Natural killer cell (primary cell): ENCODE data around the gene VPS52. TPM values are rescaled to one million over a fixed set of nuclear protein-coding genes. Genes with fewer than 3 reads are reported as not detected.

ENCODE experiments used
- ATAC-seq, 3 donors: fragments of 150-1000 bp in 2 of 3; fragments of 200-7000 bp in 1 of 3; cut with Tn5 transposase; 1 replicate in 1 of 3; 2 replicates in 2 of 3; pipeline ENCODE4 v1.10.0; 2021; ENCODE audit warnings: mild to moderate bottlenecking in 2 of 3, moderate library complexity in 2 of 3
- DNase-seq, 2 donors: peaks; one replicate each; pipeline versions ENCODE4 v3.0.0 to v3.0.0-alpha.2; 2013 to 2021; ENCODE audit warnings: mixed read lengths in 1 of 2
- H3K27ac ChIP-seq: one replicate; pipeline ENCODE4 v1.5.1; 2013; ENCODE audit warnings: mild to moderate bottlenecking, low read length
- H3K27me3 ChIP-seq: one replicate; pipeline ENCODE4 v1.6.1; 2013; ENCODE audit warnings: low read length; ENCODE audit not compliant: control insufficient read depth, insufficient read depth
- H3K36me3 ChIP-seq: one replicate; pipeline ENCODE4 v1.6.1; 2013; ENCODE audit warnings: low read length; ENCODE audit not compliant: control insufficient read depth, insufficient read depth
- H3K4me1 ChIP-seq: one replicate; pipeline ENCODE4 v1.6.1; 2013; ENCODE audit warnings: low read length; ENCODE audit not compliant: control insufficient read depth, insufficient read depth
- H3K4me3 ChIP-seq: one replicate; pipeline ENCODE4 v1.5.1; 2013; ENCODE audit warnings: low read length
- H3K9me3 ChIP-seq: one replicate; pipeline ENCODE4 v1.6.1; 2013; ENCODE audit warnings: low read length; ENCODE audit not compliant: control insufficient read depth, insufficient read depth
- H3K27ac Mint-ChIP-seq, 2 donors: one replicate each; pipeline ENCODE4 v1.8.0; 2022; ENCODE audit warnings: mild to moderate bottlenecking in 2 of 2, mixed read lengths in 2 of 2, moderate library complexity in 1 of 2
- H3K27me3 Mint-ChIP-seq, 2 donors: one replicate each; pipeline ENCODE4 v1.8.0; 2022; ENCODE audit warnings: low read depth in 2 of 2, mixed read lengths in 2 of 2
- H3K36me3 Mint-ChIP-seq: one replicate; pipeline ENCODE4 v1.8.0; 2022; ENCODE audit warnings: mixed read lengths
- H3K4me1 Mint-ChIP-seq, 2 donors: one replicate each; pipeline ENCODE4 v1.8.0; 2022; ENCODE audit warnings: mixed read lengths in 2 of 2
- H3K4me3 Mint-ChIP-seq: one replicate; pipeline ENCODE4 v1.8.0; 2022; ENCODE audit warnings: mild to moderate bottlenecking, moderate library complexity, mixed read lengths
- H3K9me3 Mint-ChIP-seq, 2 donors: one replicate each; pipeline ENCODE4 v1.8.0; 2022; ENCODE audit warnings: mixed read lengths in 2 of 2
- CTCF ChIP-seq: fragments of 200-600 bp; IDR thresholded peaks from one replicate; pipeline ENCODE4 v1.8.0; 2022; ENCODE audit warnings: antibody characterized with exemption
- WGBS: methylation state at CpG from one replicate; pipeline ENCODE4 v1.1.7; 2013; ENCODE audit warnings: missing lambda C conversion rate; ENCODE audit not compliant: insufficient coverage; 5-methylcytosine and 5-hydroxymethylcytosine counted together
- intact Hi-C: fragments of 100-400 bp; cut with micrococcal nuclease; formaldehyde crosslinking; loops from one replicate; pipeline ENCODE4 v1.14.2; 2022
- total RNA-seq, 4 donors: library from RNA; stranded (reverse); fragments of 120-200 nt in 1 of 4; gene quantifications; one replicate each; pipeline versions ENCODE4 v1.2.3 to v1.2.4, GENCODE V29; 2013 to 2022

The VPS52 gene
- total RNA-seq, 3 donors from 2014 or later (not counting 1 experiment from before 2014, with no cell fraction given): 98.0 to 112 (median 99.4) TPM

DNA sequence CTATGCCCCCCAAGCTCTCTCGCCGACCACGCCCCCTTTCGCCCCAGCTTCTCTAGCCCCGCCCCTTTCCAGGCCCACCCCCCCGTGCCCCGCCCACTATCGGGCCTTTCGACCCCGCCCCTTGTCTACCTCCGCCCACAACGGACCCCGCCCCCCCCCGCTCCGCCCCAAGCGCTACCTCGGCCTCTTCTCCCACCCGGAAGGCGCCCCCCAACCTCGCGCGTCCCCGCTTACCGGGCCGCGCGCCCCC is 45.7 kb upstream of the VPS52 start:
- peak overlapping the region; percentile 98 to 99 for H3K27ac Mint-ChIP-seq
- H3K4me1 ChIP-seq: peaks cover 78% of the 10 kb centered on the region
- H3K4me3 Mint-ChIP-seq: peak overlapping the region; percentile 97
- intact Hi-C loops: no loop called here
- H3K27me3 Mint-ChIP-seq: no peaks in the 10 kb centered on the region
- peaks cover 38% of the 10 kb centered on the region for H3K36me3 ChIP-seq
- ATAC-seq (peak in 1 of 3 donors; percentile 2), DNase-seq (no peak)
- WGBS: under 1% methylated on average over 15 of the region's 27 CpGs
- no peaks in the 10 kb centered on the region for H3K9me3 ChIP-seq
- no peak overlapping the region for H3K4me3 ChIP-seq
- H3K36me3 Mint-ChIP-seq: peaks cover 25% of the 10 kb centered on the region
- no peaks in the 10 kb centered on the region for H3K27me3 ChIP-seq
- H3K27ac ChIP-seq: peak overlapping the region; percentile 55
- H3K9me3 Mint-ChIP-seq: no peaks in the 10 kb centered on the region
- no peak for TF ChIP-seq CTCF
- H3K4me1 Mint-ChIP-seq: peaks cover 57 to 93% of the 10 kb centered on the region in 2 donors

GRCh38 chr6:33316603-33317418 is 45.1 kb upstream of the VPS52 start:
- H3K9me3 Mint-ChIP-seq: no peaks in the 10 kb centered on the region
- H3K36me3 ChIP-seq: peaks cover 38% of the 10 kb centered on the region
- peak in 1 of 2 donors; percentile 53 for DNase-seq
- H3K27ac Mint-ChIP-seq: peak overlapping the region; percentile 98 to 99
- H3K27ac ChIP-seq: peak overlapping the region; percentile 55
- H3K4me1 Mint-ChIP-seq: peaks cover 56 to 93% of the 10 kb centered on the region in 2 donors
- ATAC-seq: no peak
- H3K4me1 ChIP-seq: peaks cover 80% of the 10 kb centered on the region
- WGBS: 85% methylated on average over 14 of the region's 19 CpGs
- H3K36me3 Mint-ChIP-seq: peaks cover 25% of the 10 kb centered on the region
- H3K4me3 Mint-ChIP-seq: peak overlapping the region; percentile 97
- H3K27me3 ChIP-seq: no peaks in the 10 kb centered on the region
- no peaks in the 10 kb centered on the region for H3K9me3 ChIP-seq
- H3K27me3 Mint-ChIP-seq: no peaks in the 10 kb centered on the region
- intact Hi-C loops: no loop called here
- TF ChIP-seq CTCF: no peak
- no peak overlapping the region for H3K4me3 ChIP-seq

DNA sequence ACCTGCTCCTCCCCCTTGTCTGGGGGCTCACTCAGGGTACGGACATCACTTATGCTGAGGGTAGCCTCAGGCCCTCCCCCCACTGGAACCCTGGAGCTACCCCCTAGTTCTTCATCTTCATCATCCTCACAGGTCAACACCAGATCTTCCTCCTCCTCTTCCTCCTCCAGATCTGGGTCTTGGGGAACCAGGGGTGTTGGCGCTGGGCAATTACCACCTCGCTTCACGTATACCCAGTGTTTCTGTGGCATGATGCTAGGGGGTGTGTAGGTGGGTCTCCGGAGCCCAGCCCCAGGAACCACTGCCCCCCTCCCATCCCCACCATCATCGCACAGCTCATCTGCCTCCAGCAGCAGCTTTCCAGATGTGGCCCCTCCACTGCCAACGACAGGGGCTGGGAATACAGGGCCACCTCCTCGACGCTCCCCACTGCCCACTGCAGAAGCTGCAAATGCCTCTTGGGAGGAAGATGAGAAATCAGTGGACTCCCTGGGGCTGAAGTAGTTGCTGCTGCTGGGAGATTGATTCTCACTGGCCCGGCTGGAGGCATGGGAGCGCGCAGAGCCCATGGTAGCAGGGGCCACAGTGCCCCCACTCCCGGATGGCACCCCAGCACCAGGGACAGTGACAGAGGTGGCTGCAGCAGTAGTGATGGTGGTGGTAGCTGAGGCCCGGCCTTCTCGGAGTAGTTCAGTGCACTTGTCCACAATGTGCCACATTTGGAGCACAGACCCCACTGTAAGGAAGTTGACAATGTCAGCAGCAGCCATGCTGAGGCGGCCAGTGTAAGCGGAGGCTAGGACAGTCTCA is 44.3 kb upstream of the VPS52 start:
- peak overlapping the region; percentile 98 for H3K27ac ChIP-seq
- no peaks in the 10 kb centered on the region for H3K27me3 Mint-ChIP-seq
- peaks cover 57 to 91% of the 10 kb centered on the region in 2 donors for H3K4me1 Mint-ChIP-seq
- intact Hi-C loops: no loop called here
- ATAC-seq (no peak), DNase-seq (no peak)
- TF ChIP-seq CTCF: no peak
- H3K27ac Mint-ChIP-seq: peak overlapping the region; percentile 98 to 99
- no peaks in the 10 kb centered on the region for H3K27me3 ChIP-seq
- peaks cover 35% of the 10 kb centered on the region for H3K36me3 ChIP-seq
- peaks cover 25% of the 10 kb centered on the region for H3K36me3 Mint-ChIP-seq
- H3K4me3 Mint-ChIP-seq: peak overlapping the region; percentile 97
- peaks cover 78% of the 10 kb centered on the region for H3K4me1 ChIP-seq
- H3K9me3 ChIP-seq: no peaks in the 10 kb centered on the region
- WGBS: 94% methylated on average over 13 of the region's 17 CpGs
- no peak overlapping the region for H3K4me3 ChIP-seq
- no peaks in the 10 kb centered on the region for H3K9me3 Mint-ChIP-seq
